ENCODE measurements around the gene RNF4. TPM values are rescaled to one million over a fixed set of nuclear protein-coding genes. Genes with fewer than 3 reads are reported as not detected.

Gene RNF4
- total and polyA plus RNA-seq, 2 donors (not counting 1 experiment from before 2014, with no cell fraction given), result 45.6 to 72.4 TPM

DNA sequence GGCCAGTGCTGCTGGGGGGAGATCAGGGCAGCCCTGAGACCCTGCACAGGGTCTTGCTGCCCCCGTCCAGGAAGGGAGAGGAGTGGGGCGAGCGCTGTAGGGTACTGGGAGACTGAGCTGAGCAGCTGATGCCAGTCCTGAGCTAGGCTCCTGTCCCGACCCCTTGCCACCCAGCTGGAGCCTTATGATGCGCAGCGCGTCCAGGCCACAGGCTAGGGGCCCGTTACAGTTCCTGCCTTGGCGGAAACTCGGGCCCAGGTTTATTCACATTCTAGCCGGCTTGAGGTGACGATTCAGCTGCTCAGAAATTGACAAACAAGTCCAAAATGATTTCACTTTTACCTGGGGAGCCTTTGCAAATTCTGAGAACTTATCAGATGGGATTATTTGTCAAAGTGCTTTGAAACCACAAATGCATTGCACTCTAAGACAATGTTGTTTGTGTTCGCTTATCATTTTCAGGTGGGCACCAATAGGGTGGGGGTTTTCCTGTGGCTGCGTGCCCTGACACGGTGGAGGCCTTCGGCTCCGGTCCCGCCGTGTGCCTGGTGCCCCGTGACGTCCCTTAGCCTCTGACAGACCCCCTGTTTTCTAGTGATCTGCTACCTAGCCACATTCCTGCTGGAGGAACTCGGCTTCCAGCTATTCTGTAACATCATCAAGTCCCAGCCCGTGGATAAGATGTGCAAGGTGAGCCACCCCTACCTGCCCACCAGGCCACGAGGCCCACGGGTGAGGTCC, 31.3 kb upstream of the RNF4 start:
- no peaks in the 10 kb centered on the region for H3K9me3 ChIP-seq (ENCODE audit: control insufficient read depth, insufficient read depth, low read depth, low read length)
- H3K4me3 ChIP-seq (replicated peaks in 1 of 4; ENCODE audit: control extremely low read depth in 1 of 4, insufficient read depth in 1 of 4, low read depth in 3 of 4, low read length in 4 of 4), result no peak overlapping the region
- H3K4me1 ChIP-seq (ENCODE audit: control insufficient read depth, extremely low read depth, insufficient read depth, low read length), result no peaks in the 10 kb centered on the region
- no peaks in the 10 kb centered on the region for H3K79me2 ChIP-seq (ENCODE audit: control insufficient read depth, insufficient read depth, low read length)
- H2AFZ ChIP-seq (ENCODE audit: low read length), result no peak overlapping the region
- no peak overlapping the region for H3K9ac ChIP-seq (ENCODE audit: insufficient read depth, low read length)
- TF ChIP-seq EZH2 (IDR thresholded peaks at IDR 0.05; ENCODE audit: low read length, missing control alignments), result no peak
- TF ChIP-seq, protein P1, sequence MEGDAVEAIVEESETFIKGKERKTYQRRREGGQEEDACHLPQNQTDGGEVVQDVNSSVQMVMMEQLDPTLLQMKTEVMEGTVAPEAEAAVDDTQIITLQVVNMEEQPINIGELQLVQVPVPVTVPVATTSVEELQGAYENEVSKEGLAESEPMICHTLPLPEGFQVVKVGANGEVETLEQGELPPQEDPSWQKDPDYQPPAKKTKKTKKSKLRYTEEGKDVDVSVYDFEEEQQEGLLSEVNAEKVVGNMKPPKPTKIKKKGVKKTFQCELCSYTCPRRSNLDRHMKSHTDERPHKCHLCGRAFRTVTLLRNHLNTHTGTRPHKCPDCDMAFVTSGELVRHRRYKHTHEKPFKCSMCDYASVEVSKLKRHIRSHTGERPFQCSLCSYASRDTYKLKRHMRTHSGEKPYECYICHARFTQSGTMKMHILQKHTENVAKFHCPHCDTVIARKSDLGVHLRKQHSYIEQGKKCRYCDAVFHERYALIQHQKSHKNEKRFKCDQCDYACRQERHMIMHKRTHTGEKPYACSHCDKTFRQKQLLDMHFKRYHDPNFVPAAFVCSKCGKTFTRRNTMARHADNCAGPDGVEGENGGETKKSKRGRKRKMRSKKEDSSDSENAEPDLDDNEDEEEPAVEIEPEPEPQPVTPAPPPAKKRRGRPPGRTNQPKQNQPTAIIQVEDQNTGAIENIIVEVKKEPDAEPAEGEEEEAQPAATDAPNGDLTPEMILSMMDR (conservative IDR thresholded peaks at IDR 0.05 in 1 of 2, IDR thresholded peaks at IDR 0.05 in 1 of 2; ENCODE audit: low read depth in 1 of 2, low read length in 2 of 2), result no peak
- no peaks in the 10 kb centered on the region for H3K36me3 ChIP-seq (ENCODE audit: control insufficient read depth, insufficient read depth, low read length)
- H4K20me1 ChIP-seq (ENCODE audit: control insufficient read depth, extremely low read depth, insufficient read depth, low read length), result no peaks in the 10 kb centered on the region
- no peaks in the 10 kb centered on the region for H3K27me3 ChIP-seq (ENCODE audit: control insufficient read depth, insufficient read depth, low read length)
- no peak overlapping the region for H3K4me2 ChIP-seq (ENCODE audit: extremely low read depth, insufficient read depth, low read length)
- H3K27ac ChIP-seq (ENCODE audit: insufficient read depth, low read length), result no peak overlapping the region
- no peak for DNase-seq (ENCODE audit: low read depth in 2 of 2)

DNA sequence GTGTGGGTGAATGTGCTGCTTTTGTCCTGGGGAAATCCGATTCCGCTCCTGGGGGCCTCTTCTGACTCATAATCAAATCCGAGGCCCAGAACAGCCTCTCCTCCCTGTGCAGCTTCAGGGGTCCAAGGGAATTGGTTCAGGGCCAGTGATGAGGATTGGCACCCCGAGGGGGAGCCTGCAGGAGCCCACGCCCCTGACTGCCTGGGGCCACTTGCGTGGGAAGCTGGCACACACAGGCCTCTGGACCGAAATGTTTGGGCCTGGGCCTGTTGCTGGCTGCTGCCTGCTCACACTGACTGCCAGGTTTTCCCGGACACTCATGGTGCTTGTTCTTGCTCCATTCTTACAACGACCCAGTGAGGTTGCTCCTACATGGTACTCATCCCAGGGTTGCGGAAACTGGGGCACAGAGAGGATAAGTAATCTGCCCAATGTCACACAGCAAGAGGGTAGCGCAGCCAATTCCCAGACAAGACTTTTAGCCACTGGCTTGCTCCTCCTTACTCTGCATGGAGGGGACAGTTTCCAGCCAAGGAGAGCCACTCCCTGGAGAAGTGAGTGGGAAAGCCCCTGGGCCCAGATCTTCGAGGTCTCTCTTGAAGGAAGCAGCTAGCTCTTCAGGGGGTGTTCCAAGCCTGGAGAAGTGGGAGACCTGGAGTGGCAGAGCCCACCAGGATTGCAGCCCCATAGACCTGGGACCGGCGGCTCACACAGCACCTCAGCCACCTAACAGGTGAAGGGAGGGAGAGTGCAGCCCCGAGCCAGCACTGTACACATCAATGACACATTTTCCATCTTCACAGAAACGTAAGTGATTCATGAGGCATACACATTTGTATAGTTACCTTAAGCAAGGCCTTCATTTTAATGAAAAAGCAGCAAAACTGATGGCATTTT, 29.8 kb upstream of the RNF4 start:
- H2AFZ ChIP-seq (ENCODE audit: low read length), result no peak overlapping the region
- H3K27me3 ChIP-seq (ENCODE audit: control insufficient read depth, insufficient read depth, low read length), result no peaks in the 10 kb centered on the region
- no peak overlapping the region for H3K9ac ChIP-seq (ENCODE audit: insufficient read depth, low read length)
- no peak overlapping the region for H3K27ac ChIP-seq (ENCODE audit: insufficient read depth, low read length)
- no peaks in the 10 kb centered on the region for H3K36me3 ChIP-seq (ENCODE audit: control insufficient read depth, insufficient read depth, low read length)
- DNase-seq (ENCODE audit: low read depth in 2 of 2), result no peak
- TF ChIP-seq EZH2 (IDR thresholded peaks at IDR 0.05; ENCODE audit: low read length, missing control alignments), result no peak
- TF ChIP-seq, protein P1 (conservative IDR thresholded peaks at IDR 0.05 in 1 of 2, IDR thresholded peaks at IDR 0.05 in 1 of 2; ENCODE audit: low read depth in 1 of 2, low read length in 2 of 2), result no peak
- no peak overlapping the region for H3K4me3 ChIP-seq (replicated peaks in 1 of 4; ENCODE audit: control extremely low read depth in 1 of 4, insufficient read depth in 1 of 4, low read depth in 3 of 4, low read length in 4 of 4)
- no peaks in the 10 kb centered on the region for H4K20me1 ChIP-seq (ENCODE audit: control insufficient read depth, extremely low read depth, insufficient read depth, low read length)
- no peaks in the 10 kb centered on the region for H3K9me3 ChIP-seq (ENCODE audit: control insufficient read depth, insufficient read depth, low read depth, low read length)
- no peak overlapping the region for H3K4me2 ChIP-seq (ENCODE audit: extremely low read depth, insufficient read depth, low read length)
- no peaks in the 10 kb centered on the region for H3K79me2 ChIP-seq (ENCODE audit: control insufficient read depth, insufficient read depth, low read length)
- no peaks in the 10 kb centered on the region for H3K4me1 ChIP-seq (ENCODE audit: control insufficient read depth, extremely low read depth, insufficient read depth, low read length)

DNA sequence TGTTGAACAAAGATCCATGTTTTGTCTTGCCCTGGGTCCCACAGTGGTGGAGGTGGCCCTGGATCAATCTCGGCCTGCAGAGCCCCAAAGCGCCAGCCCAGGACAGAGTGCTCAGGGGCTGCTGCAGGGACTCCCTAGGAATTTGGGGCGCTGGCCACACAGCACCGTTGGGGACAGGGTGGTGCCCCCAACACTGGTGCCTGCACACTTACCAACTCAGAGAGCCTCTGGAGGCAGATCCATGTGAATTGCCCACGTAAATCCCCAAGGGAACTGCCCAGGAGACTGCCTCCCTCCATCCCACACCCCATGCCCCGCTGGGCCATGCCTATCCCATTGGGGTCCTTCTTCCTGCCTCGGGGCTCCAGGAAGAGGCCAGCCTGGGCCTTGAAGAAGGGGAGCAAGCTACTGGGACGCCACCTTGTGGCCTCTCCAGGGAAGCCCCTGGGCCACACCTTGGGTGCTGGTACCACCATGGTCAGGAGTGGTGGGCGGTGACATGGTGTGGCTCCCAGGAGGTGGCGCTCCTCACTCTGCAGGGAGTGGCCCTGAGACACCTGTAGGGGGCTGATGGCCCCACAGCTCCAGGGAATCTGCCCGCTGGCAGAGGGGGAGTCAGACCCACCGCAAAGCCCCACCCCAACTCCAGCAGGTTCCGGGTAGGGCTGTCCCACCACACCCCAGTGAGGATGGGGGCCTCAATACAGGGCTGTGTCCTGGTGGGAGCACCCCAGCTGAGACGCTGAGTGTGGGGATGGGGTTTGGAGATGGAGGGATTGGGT, 27.3 kb upstream of the RNF4 start:
- H3K9me3 ChIP-seq (ENCODE audit: control insufficient read depth, insufficient read depth, low read depth, low read length), result no peaks in the 10 kb centered on the region
- H4K20me1 ChIP-seq (ENCODE audit: control insufficient read depth, extremely low read depth, insufficient read depth, low read length), result no peaks in the 10 kb centered on the region
- no peak for TF ChIP-seq EZH2 (IDR thresholded peaks at IDR 0.05; ENCODE audit: low read length, missing control alignments)
- TF ChIP-seq, protein P1 (conservative IDR thresholded peaks at IDR 0.05 in 1 of 2, IDR thresholded peaks at IDR 0.05 in 1 of 2; ENCODE audit: low read depth in 1 of 2, low read length in 2 of 2), result peak; percentile 58 to 73
- no peaks in the 10 kb centered on the region for H3K36me3 ChIP-seq (ENCODE audit: control insufficient read depth, insufficient read depth, low read length)
- H3K4me2 ChIP-seq (ENCODE audit: extremely low read depth, insufficient read depth, low read length), result no peak overlapping the region
- no peak overlapping the region for H3K9ac ChIP-seq (ENCODE audit: insufficient read depth, low read length)
- no peaks in the 10 kb centered on the region for H3K79me2 ChIP-seq (ENCODE audit: control insufficient read depth, insufficient read depth, low read length)
- H2AFZ ChIP-seq (ENCODE audit: low read length), result no peak overlapping the region
- no peaks in the 10 kb centered on the region for H3K4me1 ChIP-seq (ENCODE audit: control insufficient read depth, extremely low read depth, insufficient read depth, low read length)
- no peaks in the 10 kb centered on the region for H3K27me3 ChIP-seq (ENCODE audit: control insufficient read depth, insufficient read depth, low read length)
- no peak overlapping the region for H3K4me3 ChIP-seq (replicated peaks in 1 of 4; ENCODE audit: control extremely low read depth in 1 of 4, insufficient read depth in 1 of 4, low read depth in 3 of 4, low read length in 4 of 4)
- DNase-seq (ENCODE audit: low read depth in 2 of 2), result peak; percentile 42 to 51
- H3K27ac ChIP-seq (ENCODE audit: insufficient read depth, low read length), result no peak overlapping the region

All from fibroblast of lung (primary cell).